ENCODE results near the gene MMGT1. TPM values are rescaled to one million over a fixed set of nuclear protein-coding genes. Genes with fewer than 3 reads are reported as not detected.

MMGT1 gene
- total RNA-seq: 28.1 TPM

DNA sequence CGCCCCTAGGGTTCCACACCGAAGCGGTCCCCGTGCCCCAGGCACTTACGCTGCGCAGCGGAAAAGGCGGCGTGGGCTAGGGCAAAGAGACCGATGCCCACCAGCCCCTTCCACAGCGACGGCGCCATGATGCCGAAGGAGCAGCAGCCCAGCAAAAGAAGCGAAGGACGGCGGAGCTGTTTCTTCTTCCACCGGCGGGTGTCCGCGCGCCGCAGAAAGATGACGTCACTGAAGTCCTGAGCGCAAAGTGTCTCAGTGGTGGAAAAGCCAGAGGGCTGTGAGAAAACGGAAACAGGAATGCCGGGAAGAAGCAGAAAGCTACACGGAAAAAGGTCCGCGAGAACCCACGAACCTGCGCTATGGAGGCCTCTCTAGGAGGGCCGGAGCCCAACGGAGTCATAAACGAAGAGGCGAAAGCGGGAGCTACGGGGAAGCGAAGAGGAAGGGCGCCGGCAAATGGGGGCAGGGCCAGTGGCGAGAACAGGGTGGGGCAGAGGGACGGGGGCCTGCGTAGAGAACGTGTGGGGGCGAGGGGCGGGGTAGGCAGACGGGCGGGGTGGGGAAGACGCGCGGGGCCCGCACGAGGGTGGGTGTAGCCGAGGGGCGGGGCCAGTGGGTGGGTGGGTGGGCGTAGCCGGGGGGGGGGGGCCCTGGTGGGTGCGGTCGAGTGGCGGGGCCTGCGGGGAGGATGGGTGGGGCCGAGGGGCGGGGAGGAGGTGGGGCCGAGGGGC, at the start of gene MMGT1:
TSS of gene MMGT1 (minus strand) at position 441 of the 731 bp plus-strand sequence. CDS start at position 128, 313 bp downstream.
- DNase-seq (ENCODE audit: low spot score): peak; percentile 84

DNA sequence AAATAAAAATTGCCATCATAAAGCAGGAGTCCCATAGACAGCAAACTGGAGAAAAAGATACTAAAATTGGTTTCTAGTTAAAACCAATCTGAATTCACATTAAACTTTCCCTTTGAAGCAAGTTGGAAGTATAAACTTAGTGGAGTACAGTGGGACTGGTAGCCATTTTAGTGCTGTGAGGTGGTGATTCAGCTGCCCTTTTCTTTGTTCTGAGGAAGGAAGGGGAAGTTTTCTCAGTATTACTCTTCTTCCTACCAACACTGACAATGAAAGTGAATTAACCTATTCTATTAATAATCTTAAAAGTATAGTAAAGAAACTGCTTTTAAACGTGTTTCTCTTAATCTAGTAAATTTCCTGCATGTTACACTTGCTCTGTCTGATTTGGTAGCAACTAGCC, 48.1 kb upstream of the MMGT1 start:
- DNase-seq (ENCODE audit: low spot score): no peak

DNA sequence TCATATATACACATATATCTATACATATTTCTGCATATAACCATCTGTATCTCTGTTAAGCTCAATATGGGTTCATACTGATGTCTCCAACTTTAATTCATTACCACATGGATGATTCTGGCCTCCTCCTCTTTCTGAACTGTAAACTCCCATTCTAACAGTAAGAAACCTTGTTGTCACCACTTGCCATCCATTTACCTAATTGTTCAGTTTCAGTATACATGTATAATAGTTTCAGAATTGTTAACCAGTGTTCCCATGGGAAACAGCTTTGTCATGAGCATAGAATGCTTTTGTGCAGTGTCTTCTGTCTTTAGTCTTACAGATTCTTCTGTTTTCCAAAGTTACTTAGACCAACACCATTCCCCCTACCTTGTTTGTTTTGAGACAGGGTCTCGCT, 47.4 kb upstream of the MMGT1 start:
- no peak for DNase-seq (ENCODE audit: low spot score)

DNA sequence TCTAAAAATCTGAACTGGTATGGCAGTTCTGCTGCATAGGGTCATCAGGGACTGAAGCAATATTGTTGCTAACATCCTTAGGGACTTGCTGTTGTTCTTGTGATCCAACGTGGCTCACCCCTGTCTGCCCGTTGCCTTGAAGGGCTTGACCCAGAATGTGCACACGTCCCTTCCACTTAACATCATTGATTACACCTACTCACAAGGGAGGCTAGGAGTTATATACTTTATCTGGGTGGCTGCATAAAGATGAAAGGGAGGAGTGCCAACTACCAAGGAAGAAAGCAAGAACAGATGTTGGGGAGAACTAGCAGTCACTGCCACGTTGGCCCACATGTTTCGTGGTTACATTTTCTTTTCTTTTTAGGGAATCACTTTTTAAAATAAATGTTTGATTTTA, 45.4 kb upstream of the MMGT1 start:
- DNase-seq (ENCODE audit: low spot score): no peak

DNA sequence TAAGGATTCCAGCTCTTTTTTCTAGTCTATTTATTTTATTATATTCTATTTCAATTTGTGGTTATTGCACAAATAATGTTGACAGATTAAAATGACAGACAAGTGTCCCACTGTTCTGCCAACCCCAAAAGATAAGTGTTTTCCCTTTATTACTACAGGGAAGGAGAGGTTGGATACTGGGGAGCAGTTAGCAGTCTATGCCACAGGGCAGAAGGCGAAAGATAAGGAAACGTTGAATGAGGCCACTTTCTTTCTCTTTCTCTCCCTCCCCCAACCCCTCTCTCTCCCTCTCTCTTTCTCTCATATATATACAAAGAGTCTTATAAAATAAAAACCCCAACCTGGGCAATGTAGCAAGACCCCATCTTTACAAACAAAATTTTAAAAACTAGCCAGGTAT, 43.1 kb upstream of the MMGT1 start:
- no peak for DNase-seq (ENCODE audit: low spot score)

DNA sequence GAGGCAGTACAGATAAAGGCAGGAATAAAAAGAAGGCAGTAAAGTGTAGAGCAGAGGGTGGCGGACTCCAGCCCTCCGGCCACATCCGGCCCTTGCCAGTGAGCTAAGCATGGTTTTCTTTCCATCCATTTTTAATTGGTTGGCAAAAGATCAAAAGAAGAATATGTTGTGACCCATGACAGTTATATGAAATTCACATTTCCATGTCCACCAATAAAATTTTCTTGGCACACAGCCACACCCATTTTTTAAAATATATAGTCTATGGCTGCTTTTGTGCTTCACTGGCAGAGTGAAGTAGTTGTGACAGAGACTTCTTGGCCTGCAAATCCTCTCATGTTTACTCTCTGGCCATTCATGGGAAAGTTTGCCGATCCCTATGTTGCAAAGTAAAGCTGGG, 41.2 kb upstream of the MMGT1 start:
- no peak for DNase-seq (ENCODE audit: low spot score)

DNA sequence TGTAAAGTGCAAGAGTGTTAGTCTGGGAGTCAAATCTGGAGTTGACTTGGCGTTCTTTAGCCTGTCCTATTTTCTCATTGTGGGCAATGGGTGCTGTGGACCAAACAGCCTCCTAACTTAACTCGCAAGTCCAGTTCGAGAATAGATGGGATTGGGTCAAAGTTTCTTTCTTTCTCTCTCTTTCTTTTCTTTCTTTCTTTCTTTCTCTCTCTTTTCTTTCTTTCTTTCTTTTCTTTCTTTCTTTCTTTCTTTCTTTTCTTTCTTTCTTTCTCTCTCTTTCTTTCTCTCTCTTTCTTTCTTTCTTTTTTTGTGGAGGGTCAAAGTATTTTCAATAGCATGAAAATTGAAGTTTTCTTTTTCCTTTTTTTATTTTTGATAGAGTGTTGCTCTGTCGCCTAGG, 14.5 kb upstream of the MMGT1 start:
- DNase-seq (ENCODE audit: low spot score): no peak

DNA sequence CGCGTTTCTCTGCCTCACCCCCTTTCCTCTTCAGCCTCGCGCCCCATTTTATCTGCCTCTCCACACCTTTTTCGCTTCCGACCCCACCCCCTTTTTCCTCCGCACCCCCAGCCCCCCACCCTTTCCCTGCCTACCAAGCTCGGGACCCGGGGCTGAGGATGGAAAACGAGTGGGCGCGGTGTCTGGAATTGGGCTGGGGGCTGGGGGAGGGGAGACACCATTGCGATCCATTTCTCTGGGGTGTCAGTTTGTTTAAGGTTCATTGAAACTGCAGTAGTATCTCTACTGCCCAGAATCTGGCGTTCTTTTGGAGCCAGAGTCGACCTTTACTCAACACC, 12.2 kb upstream of the MMGT1 start:
- DNase-seq (ENCODE audit: low spot score): no peak

DNA sequence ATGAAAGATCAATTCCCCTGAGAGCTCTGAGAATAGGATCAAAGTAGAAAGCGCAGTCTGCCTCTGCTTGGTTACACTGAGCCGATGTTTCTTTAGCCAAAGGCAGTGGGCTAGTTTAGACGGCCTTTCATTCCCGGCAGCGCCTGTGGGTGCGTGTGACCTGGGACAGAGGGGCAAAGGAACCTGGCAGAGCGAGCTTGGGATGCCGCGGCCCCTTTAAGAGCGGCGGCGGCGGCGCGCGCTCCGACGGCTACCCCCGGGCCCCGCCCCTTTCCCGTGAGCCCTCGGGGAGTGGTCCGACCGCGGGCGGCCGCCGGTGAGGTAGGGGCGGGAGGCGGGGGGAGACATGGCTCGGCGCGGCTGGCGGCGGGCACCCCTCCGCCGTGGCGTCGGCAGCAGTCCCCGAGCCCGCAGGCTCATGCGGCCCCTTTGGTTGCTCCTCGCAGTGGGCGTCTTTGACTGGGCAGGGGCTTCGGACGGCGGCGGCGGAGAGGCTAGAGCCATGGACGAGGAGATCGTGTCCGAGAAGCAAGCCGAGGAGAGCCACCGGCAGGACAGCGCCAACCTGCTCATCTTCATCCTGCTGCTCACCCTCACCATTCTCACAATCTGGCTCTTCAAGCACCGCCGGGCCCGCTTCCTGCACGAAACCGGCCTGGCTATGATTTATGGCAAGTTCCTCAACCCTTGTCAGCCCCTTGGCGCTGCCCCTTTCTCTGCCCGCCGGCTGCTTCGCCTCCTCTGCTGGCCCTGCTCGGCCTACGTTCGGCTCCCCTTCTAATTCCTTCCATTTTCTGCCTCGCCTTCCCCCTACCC, 11.6 kb upstream of the MMGT1 start, which contains the start of gene SLC9A6:
TSS of gene SLC9A6 (plus strand) at position 279 of the 816 bp plus-strand sequence. CDS start at position 503, 224 bp downstream.
- peak; percentile 60 for DNase-seq (ENCODE audit: low spot score)

DNA sequence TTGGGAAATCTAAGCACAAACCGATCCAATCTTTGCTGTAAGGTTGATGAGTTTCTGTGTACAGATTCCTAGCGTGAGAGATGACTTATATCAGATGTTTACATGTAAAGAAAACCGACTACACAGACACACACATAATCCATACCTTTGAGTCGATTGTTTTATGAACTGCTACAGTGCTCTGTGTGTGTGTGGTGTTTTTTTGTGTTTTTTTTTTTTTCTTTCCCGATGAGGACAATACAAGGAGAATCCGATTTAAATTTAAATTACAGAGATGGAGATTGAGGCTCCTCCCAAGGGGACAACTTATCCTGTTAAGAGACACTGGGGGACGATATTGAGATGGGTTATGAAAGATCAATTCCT, 11.0 kb upstream of the MMGT1 start:
- DNase-seq (ENCODE audit: low spot score): no peak

DNA sequence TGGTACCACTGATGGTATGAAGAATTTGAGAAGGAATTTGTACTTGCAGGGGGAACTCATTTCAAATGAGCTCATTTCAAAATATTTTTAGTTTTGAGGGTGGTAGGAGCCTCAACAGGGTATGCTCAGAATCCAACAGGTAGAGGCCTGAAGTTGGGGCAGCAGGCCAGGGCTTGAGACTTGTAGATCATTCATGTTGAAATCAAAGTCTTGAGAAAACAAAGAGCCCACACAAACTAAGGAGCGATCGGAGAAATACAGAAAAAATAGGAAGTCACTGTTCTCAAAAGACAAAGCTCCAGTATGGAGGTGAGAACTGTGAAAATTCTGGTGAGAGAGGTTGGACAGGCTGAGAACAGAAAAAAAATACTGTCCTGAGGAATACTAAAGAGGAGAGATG, 10.5 kb upstream of the MMGT1 start:
- DNase-seq (ENCODE audit: low spot score): no peak

DNA sequence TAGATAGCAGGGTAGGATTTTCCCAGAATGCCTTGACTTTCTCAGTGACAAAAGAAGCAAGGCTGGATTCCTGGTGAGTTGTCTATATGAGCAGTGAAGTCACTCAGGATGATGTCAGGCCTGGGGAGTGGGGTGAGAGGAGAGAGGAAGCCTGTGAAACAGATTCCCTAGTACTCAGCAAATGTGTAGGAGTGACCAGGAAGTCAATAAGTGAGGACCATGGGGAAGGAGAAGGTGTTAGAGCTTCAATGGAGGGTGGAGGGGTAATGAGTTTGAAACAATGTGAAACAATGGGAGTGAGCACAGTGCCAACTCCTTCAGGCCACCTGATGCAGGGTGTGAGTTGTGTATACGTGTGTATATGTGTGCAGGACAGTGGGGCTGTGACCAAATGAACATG, 9.1 kb upstream of the MMGT1 start:
- DNase-seq (ENCODE audit: low spot score): no peak

DNA sequence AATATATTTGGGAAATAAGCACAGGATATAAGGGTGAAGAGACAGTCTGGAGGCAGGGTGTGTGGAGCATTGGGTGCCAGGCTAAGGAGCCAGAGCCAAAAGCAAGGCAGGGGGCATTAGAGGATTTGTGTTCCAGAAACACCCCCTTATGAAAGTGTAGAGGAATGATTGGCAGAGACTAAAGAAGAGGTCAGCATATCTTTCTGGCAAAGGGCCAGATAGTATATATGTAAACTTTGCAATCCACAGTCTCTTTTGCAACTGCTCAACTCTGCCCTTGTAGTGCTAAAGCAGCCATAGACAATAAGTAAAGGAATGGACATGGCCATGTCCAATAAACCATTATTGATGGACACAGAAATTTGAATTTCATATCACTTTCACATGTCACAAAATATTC, 7.9 kb upstream of the MMGT1 start:
- DNase-seq (ENCODE audit: low spot score): no peak

DNA sequence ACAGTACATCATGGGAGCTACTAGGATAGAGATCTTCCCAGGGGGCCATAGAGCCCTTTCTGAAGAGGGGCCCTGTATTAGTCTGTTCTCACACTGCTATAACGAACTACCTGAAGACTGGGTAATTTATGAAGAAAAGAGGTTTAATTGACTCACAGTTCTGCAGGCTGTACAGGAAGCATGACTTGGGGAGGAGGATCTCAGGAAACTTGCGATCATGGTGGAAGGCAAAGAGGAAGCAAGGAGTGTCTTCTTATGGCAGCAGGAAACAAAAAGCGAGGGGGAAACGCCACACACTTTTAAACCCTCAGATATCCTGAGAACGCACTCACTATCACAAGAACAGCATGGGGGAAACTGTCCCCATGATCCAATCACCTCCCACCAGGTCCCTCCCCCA, 7.2 kb upstream of the MMGT1 start:
- no peak for DNase-seq (ENCODE audit: low spot score)

DNA sequence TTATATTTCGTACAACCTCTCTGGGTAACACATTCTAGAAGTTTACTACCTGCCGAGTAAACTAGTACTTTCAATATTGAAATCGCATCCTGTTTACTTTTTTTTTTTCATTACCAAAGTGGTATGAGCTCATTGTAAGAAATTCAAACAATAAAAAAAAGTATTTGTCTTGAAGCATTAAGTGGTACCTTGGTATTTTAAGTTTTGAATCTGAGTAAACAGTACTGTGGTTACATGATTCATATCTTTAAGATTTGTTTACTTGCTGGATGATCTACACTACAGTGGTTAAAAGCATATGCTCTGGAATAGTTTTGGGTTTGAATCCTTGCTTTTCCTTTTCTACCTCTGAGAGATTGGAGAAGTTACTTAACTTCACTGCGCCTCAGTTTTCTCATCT, 3.8 kb upstream of the MMGT1 start:
- no peak for DNase-seq (ENCODE audit: low spot score)

DNA sequence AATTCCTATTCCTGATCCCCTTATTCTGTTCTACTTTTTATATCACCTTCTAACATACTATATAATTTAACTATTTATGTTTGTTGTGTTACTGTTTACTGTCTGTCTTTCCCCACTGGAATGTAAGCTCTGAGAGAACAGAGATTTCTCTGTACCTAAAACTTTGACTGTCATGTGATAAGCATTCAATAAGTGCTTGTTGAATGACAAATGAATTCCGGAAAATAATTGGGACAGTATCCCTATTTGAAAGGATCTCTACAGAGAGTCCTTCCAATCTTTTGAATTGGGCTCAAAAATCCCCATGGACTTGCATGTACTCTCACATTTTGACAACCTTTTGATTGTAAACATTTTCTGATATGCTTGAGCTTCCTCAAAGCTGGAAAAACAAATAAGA, 1.6 kb upstream of the MMGT1 start:
- no peak for DNase-seq (ENCODE audit: low spot score)

DNA sequence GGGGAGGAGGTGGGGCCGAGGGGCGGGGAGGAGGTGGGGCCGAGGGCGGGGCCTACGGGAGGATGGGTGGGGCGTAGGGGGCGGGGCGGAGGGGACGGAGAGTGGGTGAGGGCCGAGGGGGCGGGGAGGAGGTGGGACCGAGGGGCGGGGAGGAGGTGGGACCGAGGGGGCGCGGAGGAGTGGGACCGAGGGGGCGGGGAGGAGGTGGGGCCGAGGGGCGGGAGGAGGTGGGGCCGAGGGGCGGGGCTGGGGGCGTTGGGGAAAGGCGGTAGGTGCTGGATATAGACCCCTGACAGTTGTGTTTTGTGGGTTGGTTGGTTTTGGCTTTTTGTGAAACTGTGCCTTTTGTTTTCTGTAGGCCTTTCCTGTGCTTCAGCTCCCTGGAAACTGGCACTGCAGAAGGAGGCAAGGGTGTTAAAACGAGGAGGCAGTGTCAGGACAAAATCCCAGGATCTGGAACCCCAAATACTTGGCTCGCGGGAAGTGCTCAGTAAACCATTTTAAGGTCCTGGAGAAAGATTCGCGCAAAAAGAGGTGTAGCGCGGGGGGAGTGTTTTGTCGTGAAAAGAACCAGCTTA, 580 bp upstream of the MMGT1 start:
- DNase-seq (ENCODE audit: low spot score): peak; percentile 59

DNA sequence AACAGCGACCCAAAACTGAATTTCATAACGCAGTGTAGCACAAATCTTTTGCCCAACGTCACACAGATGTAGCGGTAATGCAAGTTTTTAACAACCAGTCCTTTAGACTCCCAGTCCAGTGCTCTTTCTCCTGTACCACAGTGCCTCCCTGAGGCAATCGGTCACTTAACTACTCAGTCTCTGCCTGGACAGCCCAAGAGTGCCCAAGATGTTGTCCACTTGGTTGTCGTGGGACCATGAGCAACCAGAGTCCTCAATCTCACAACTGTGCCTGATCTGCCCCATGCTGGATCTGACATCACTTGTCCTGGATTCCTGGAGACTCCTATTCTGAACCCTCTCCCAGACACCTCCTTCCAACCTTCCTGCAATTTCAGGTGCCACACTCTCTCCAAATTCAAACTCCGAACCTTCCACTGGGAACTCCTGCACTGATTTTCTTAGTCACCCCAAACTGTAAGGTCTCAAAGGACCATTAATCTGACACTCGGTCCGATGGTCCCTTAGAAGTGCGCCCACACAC, 702 bp downstream of the MMGT1 start:
- peak; percentile 16 for DNase-seq (ENCODE audit: low spot score)

DNA sequence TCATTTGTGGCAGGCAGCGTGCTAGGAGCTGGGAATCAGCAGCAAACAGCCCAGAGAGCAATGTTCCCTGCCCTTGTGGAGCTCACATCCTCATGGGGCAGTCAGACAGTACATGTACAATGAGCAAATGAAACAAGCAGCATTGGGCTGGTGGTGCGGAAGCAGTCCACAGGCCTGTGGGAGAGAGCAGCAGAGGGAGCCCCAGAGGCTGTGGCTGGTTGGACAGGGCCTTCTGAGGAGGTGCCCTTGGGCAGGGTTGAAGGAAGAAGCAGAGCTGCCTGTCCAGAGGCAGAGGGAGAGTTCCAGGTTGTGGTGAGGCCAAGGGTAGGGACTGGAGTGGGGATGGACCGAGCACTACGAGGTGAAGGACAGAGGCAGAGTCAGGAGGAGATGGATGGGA, 22.5 kb downstream of the MMGT1 start:
- DNase-seq (ENCODE audit: low spot score): no peak

DNA sequence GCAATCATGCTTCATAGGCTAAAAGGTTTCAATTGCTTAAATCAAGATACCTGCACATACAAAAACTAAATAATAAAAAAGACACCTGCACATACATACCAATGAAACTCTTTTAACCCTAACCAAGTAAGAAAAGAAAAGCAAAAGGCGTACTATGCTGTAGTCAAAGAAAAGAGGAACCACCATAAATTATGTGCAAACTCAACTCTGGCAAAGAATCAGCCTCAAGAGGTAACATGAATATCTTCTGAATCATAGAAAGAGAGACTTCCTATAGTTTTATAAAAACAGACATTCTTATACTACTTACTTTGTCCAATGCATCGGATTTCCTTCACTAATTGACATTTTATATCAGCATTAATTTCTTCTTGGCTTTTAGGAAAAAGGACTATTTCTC, 29.3 kb downstream of the MMGT1 start:
- DNase-seq (ENCODE audit: low spot score): no peak

DNA sequence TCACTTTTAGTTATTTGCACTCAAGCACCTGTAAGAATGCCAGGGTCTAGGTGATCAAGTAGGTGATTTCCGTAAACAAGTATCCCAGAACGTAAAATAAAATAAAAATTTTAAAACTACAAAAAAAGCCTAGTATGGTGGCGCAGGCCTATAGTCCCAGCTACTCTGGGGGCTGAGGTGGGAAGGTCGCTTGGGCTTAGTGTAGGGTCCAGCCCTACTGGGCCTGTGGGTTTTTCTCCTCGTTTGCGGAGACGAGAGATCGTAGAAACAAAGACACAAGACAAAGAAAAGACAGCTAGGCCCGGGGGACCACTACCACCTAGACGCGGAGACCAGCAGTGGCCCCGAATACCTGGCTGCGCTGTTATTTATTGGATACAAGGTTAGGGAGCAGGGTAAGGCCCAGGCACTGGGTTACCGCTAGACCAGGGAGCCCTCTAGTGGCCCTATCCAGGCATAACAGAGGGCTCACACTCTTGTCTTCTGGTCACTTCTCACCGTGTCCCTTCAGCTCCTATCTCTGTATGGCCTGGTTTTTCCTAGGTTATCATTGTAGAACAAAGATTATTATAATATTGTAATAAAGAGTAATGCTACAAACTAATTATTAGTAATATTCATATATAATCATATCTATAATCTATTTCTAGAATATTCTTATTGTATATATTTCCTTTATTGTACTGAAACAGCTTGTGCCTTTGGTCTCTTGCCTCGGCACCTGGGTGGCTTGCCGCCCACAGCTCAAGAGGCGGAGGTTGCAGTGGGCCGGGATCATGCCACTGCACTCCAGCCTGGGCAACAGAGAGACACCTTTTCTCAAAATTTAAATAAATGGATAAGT, 41.9 kb downstream of the MMGT1 start:
- DNase-seq (ENCODE audit: low spot score): peak; percentile 51

DNA sequence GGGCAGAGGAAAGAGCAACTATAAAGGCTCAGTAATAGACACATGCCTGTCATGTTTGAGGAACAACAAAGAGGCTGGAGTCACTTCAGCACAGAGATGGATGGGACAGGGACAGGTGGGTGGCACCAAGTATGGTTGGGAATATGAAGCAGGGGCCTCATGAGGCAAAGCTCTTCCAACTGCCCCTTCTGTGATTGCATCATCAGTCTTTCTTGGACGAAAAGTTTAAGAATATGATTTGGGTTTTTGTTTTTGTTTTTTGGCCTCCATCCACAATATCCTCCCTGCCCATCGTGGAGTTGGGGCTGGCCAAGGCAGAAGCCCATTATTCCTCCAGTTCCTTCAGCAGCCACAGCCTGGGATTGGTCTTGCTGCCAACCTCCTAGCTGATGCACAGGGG, 45.9 kb downstream of the MMGT1 start:
- DNase-seq (ENCODE audit: low spot score): no peak
